Left renal pelvis (tissue), 4 donors: Measurements from ENCODE around the gene AMIGO1. TPM values are rescaled to one million over a fixed set of nuclear protein-coding genes. Genes with fewer than 3 reads are reported as not detected.

ENCODE experiments used
- DNase-seq, 4 donors: peaks; one replicate each; pipeline ENCODE4 v3.0.0-alpha.2; 2013; ENCODE audit warnings: low read depth in 4 of 4, low spot score in 3 of 4
- polyA plus RNA-seq, 4 donors: library from polyadenylated mRNA; unstranded; fragments of 120-200 nt; gene quantifications; one replicate each; pipeline ENCODE4 v1.2.1, GENCODE V29; 2013; ENCODE audit not compliant: insufficient read length in 4 of 4

The AMIGO1 gene
- polyA plus RNA-seq, 4 donors: 8.0 to 9.2 (median 8.7) TPM

GRCh38 chr1:109532365-109533136 is 23.0 kb upstream of the AMIGO1 start:
- DNase-seq: peak in 1 of 4 donors; percentile 68

- DNase-seq: no peak
Observed at GRCh38 chr1:109531826-109532364, 22.4 kb upstream of the AMIGO1 start.

GRCh38 chr1:109531380-109531779 is 21.9 kb upstream of the AMIGO1 start:
- DNase-seq: no peak

GRCh38 chr1:109530457-109531087 is 21.0 kb upstream of the AMIGO1 start:
- no peak for DNase-seq

GRCh38 chr1:109529881-109530456 is 20.4 kb upstream of the AMIGO1 start:
- DNase-seq: no peak

- no peak for DNase-seq
Observed at GRCh38 chr1:109528712-109529111, 19.2 kb upstream of the AMIGO1 start.

- no peak for DNase-seq
Observed at GRCh38 chr1:109527846-109528695, 18.5 kb upstream of the AMIGO1 start.

- no peak for DNase-seq
Observed at GRCh38 chr1:109527098-109527811, 17.7 kb upstream of the AMIGO1 start.

- no peak for DNase-seq
Observed at GRCh38 chr1:109523706-109524105, 14.2 kb upstream of the AMIGO1 start.

GRCh38 chr1:109522026-109522425 is 12.5 kb upstream of the AMIGO1 start:
- no peak for DNase-seq

- no peak for DNase-seq
Observed at GRCh38 chr1:109521002-109521951, 11.8 kb upstream of the AMIGO1 start.

GRCh38 chr1:109517337-109517736 is 7.8 kb upstream of the AMIGO1 start:
- no peak for DNase-seq

- no peak for DNase-seq
Observed at GRCh38 chr1:109516872-109517271, 7.3 kb upstream of the AMIGO1 start.

GRCh38 chr1:109514846-109515245 is 5.3 kb upstream of the AMIGO1 start:
- no peak for DNase-seq

- no peak for DNase-seq
Observed at GRCh38 chr1:109513110-109513710, 3.7 kb upstream of the AMIGO1 start.

- no peak for DNase-seq
Observed at GRCh38 chr1:109508873-109509175, 703 bp downstream of the AMIGO1 start.

GRCh38 chr1:109508001-109508872 is 1.3 kb downstream of the AMIGO1 start:
- no peak for DNase-seq

- no peak for DNase-seq
Observed at GRCh38 chr1:109504974-109505373, 4.6 kb downstream of the AMIGO1 start.
